Measurements from ENCODE around the gene ZMYM3.

Gene ZMYM3

DNA sequence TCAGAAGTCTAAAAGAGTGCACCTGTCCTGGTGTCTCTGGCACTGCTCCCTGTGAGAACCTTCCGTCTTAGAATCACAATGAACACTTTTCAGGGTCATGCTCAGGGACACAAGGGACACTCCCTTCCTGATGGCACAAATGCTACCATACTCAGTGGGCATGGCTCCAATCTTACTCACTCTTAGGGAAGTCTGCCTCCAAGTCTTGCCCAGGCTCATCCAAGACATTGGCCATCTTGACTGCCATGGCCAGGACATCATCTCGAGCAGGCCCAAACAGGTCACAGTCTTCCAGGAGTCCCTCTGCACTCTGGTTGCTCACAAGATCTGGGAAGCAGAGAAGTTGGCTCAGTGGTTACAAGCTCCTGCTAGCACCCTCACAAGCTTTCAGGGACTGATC is 8.8 kb downstream of the ZMYM3 start (continued):
- TF ChIP-seq, protein P1, sequence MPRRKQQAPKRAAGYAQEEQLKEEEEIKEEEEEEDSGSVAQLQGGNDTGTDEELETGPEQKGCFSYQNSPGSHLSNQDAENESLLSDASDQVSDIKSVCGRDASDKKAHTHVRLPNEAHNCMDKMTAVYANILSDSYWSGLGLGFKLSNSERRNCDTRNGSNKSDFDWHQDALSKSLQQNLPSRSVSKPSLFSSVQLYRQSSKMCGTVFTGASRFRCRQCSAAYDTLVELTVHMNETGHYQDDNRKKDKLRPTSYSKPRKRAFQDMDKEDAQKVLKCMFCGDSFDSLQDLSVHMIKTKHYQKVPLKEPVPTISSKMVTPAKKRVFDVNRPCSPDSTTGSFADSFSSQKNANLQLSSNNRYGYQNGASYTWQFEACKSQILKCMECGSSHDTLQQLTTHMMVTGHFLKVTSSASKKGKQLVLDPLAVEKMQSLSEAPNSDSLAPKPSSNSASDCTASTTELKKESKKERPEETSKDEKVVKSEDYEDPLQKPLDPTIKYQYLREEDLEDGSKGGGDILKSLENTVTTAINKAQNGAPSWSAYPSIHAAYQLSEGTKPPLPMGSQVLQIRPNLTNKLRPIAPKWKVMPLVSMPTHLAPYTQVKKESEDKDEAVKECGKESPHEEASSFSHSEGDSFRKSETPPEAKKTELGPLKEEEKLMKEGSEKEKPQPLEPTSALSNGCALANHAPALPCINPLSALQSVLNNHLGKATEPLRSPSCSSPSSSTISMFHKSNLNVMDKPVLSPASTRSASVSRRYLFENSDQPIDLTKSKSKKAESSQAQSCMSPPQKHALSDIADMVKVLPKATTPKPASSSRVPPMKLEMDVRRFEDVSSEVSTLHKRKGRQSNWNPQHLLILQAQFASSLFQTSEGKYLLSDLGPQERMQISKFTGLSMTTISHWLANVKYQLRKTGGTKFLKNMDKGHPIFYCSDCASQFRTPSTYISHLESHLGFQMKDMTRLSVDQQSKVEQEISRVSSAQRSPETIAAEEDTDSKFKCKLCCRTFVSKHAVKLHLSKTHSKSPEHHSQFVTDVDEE (CRISPR knock-in tag; IDR thresholded peaks at IDR 0.05): no peak
- TF ChIP-seq ESRRG (CRISPR knock-in tag; IDR thresholded peaks at IDR 0.05) (no peak), ZC3H10 (CRISPR knock-in tag; IDR thresholded peaks at IDR 0.05) (no peak), GLIS3 (CRISPR knock-in tag; IDR thresholded peaks at IDR 0.05) (no peak), ZFP3 (CRISPR knock-in tag; IDR thresholded peaks at IDR 0.05) (no peak), TOX (CRISPR knock-in tag; IDR thresholded peaks at IDR 0.05; ENCODE audit: borderline replicate concordance) (no peak)

DNA sequence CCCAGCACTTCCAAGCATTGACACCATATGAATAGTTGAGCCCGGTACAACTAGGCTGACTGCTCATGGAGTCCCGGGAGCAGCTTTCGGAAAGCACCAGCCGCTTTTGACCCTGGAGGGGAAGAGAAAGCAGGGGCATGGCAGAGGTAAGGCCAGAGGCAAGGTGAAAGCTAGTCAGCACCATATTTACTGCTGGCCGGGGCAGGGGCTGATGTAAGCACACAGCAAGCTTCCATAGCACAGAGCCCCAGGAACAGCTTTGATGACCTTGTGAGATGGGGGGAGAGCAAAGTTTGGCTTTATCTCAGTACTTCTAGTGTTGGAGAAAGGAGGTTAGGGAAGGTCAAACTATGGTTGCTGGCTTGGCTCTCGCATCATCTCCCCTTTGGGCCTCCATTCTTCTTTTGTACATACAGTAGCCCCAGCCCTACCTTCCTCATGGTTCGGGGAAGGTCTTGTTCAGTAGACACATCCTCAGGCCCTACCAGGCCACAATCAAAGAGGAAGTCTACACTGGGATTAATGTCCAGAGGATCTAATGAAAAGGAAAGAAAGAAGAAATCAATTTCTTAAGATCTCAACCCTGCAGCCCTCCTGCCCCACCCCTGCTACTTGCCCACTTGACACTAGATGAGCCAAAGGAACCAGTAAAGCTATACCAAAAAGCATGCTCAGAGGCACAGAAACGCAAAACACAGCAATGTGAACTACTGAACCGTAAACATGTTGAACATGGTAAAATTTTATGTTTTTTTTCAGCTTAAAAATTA is 9.4 kb downstream of the ZMYM3 start:
- no peak for ATAC-seq
- TF ChIP-seq CSDC2 (CRISPR knock-in tag; IDR thresholded peaks at IDR 0.05) (no peak), ARNTL (CRISPR knock-in tag; IDR thresholded peaks at IDR 0.05; ENCODE audit: borderline replicate concordance, low read depth) (no peak), ZNF565 (CRISPR knock-in tag; conservative IDR thresholded peaks at IDR 0.05; ENCODE audit: low read depth) (no peak), SNAI2 (CRISPR knock-in tag; IDR thresholded peaks at IDR 0.05) (no peak), PPARA (CRISPR knock-in tag; IDR thresholded peaks at IDR 0.05; ENCODE audit: borderline replicate concordance) (no peak), ZFP3 (CRISPR knock-in tag; IDR thresholded peaks at IDR 0.05) (no peak), ZC3H10 (CRISPR knock-in tag; IDR thresholded peaks at IDR 0.05) (no peak), ZNF70 (CRISPR knock-in tag; IDR thresholded peaks at IDR 0.05) (no peak), OSR1 (CRISPR knock-in tag; IDR thresholded peaks at IDR 0.05) (no peak)
- TF ChIP-seq, protein P2, sequence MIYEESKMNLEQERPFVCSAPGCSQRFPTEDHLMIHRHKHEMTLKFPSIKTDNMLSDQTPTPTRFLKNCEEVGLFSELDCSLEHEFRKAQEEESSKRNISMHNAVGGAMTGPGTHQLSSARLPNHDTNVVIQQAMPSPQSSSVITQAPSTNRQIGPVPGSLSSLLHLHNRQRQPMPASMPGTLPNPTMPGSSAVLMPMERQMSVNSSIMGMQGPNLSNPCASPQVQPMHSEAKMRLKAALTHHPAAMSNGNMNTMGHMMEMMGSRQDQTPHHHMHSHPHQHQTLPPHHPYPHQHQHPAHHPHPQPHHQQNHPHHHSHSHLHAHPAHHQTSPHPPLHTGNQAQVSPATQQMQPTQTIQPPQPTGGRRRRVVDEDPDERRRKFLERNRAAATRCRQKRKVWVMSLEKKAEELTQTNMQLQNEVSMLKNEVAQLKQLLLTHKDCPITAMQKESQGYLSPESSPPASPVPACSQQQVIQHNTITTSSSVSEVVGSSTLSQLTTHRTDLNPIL (CRISPR knock-in tag; IDR thresholded peaks at IDR 0.05; ENCODE audit: low read depth): no peak
- TF ChIP-seq, protein P3, sequence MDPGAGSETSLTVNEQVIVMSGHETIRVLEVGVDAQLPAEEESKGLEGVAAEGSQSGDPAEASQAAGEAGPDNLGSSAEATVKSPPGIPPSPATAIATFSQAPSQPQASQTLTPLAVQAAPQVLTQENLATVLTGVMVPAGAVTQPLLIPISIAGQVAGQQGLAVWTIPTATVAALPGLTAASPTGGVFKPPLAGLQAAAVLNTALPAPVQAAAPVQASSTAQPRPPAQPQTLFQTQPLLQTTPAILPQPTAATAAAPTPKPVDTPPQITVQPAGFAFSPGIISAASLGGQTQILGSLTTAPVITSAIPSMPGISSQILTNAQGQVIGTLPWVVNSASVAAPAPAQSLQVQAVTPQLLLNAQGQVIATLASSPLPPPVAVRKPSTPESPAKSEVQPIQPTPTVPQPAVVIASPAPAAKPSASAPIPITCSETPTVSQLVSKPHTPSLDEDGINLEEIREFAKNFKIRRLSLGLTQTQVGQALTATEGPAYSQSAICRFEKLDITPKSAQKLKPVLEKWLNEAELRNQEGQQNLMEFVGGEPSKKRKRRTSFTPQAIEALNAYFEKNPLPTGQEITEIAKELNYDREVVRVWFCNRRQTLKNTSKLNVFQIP (CRISPR knock-in tag; IDR thresholded peaks at IDR 0.05; ENCODE audit: borderline replicate concordance, low read depth): no peak

DNA sequence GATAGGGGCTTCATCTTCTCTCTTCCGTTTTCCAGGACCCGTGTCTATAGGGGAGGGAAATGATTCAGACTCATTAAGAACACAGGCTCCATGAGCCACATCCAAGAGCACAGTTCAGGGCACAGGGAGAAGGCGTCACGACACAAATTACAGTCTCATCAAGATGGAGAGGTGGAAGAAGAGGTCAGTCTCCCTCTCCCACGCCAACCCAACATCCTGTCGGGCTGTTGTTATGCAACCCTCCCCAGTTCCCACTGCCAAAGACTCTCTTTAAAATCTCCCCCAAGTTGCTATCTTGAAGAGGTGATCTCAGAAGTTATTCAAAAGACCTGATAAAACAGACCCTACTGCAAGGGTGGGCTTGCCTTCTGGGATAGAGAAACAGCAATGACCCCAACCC is 12.6 kb downstream of the ZMYM3 start:
- ATAC-seq: no peak
- TF ChIP-seq ZC3H10 (CRISPR knock-in tag; IDR thresholded peaks at IDR 0.05): no peak
- TF ChIP-seq ZNF70 (CRISPR knock-in tag; IDR thresholded peaks at IDR 0.05): no peak
- TF ChIP-seq ZFP30 (CRISPR knock-in tag; IDR thresholded peaks at IDR 0.05): no peak
- TF ChIP-seq ESRRG (CRISPR knock-in tag; IDR thresholded peaks at IDR 0.05): no peak
- no peak for TF ChIP-seq TOX (CRISPR knock-in tag; IDR thresholded peaks at IDR 0.05; ENCODE audit: borderline replicate concordance)
- TF ChIP-seq PPARA (CRISPR knock-in tag; IDR thresholded peaks at IDR 0.05; ENCODE audit: borderline replicate concordance): no peak
- no peak for TF ChIP-seq ARNTL (CRISPR knock-in tag; IDR thresholded peaks at IDR 0.05; ENCODE audit: borderline replicate concordance, low read depth)
- TF ChIP-seq, protein P4, sequence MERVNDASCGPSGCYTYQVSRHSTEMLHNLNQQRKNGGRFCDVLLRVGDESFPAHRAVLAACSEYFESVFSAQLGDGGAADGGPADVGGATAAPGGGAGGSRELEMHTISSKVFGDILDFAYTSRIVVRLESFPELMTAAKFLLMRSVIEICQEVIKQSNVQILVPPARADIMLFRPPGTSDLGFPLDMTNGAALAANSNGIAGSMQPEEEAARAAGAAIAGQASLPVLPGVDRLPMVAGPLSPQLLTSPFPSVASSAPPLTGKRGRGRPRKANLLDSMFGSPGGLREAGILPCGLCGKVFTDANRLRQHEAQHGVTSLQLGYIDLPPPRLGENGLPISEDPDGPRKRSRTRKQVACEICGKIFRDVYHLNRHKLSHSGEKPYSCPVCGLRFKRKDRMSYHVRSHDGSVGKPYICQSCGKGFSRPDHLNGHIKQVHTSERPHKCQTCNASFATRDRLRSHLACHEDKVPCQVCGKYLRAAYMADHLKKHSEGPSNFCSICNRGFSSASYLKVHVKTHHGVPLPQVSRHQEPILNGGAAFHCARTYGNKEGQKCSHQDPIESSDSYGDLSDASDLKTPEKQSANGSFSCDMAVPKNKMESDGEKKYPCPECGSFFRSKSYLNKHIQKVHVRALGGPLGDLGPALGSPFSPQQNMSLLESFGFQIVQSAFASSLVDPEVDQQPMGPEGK (CRISPR knock-in tag; IDR thresholded peaks at IDR 0.05; ENCODE audit: borderline replicate concordance): no peak
- TF ChIP-seq ISL1 (CRISPR knock-in tag; IDR thresholded peaks at IDR 0.05): no peak
- TF ChIP-seq, protein P5, sequence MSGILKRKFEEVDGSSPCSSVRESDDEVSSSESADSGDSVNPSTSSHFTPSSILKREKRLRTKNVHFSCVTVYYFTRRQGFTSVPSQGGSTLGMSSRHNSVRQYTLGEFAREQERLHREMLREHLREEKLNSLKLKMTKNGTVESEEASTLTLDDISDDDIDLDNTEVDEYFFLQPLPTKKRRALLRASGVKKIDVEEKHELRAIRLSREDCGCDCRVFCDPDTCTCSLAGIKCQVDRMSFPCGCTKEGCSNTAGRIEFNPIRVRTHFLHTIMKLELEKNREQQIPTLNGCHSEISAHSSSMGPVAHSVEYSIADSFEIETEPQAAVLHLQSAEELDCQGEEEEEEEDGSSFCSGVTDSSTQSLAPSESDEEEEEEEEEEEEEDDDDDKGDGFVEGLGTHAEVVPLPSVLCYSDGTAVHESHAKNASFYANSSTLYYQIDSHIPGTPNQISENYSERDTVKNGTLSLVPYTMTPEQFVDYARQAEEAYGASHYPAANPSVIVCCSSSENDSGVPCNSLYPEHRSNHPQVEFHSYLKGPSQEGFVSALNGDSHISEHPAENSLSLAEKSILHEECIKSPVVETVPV (CRISPR knock-in tag; IDR thresholded peaks at IDR 0.05): no peak
- TF ChIP-seq ZNF8 (CRISPR knock-in tag; IDR thresholded peaks at IDR 0.05): no peak
- TF ChIP-seq CSDC2 (CRISPR knock-in tag; IDR thresholded peaks at IDR 0.05): no peak
- no peak for TF ChIP-seq SNAI2 (CRISPR knock-in tag; IDR thresholded peaks at IDR 0.05)
- TF ChIP-seq GLIS3 (CRISPR knock-in tag; IDR thresholded peaks at IDR 0.05): no peak
- no peak for TF ChIP-seq ZFP3 (CRISPR knock-in tag; IDR thresholded peaks at IDR 0.05)
- TF ChIP-seq BACH2 (CRISPR knock-in tag; IDR thresholded peaks at IDR 0.05; ENCODE audit: borderline replicate concordance): no peak
- TF ChIP-seq RARB (CRISPR knock-in tag; IDR thresholded peaks at IDR 0.05): no peak
- TF ChIP-seq, protein P3 (CRISPR knock-in tag; IDR thresholded peaks at IDR 0.05; ENCODE audit: borderline replicate concordance, low read depth): no peak

All from SK-N-SH treated with all-trans-retinoic acid at 6 μM for 48 hours (cell line).